NCI-H2107 treated with DMSO at 0.1 percent for 48 hours (cell line): ENCODE measurements around the gene IL31RA.
"Not testable (repeated sequence)": the region's sequence is repeated elsewhere in the genome, so short reads cannot be mapped to it uniquely, and the experiment has no call there.

Experiments used
- DNase-seq: peaks from one replicate; lab custom pipeline; 2025; ENCODE audit not compliant: unreplicated experiment; lab: John Stamatoyannopoulos, UW

The IL31RA gene

DNA sequence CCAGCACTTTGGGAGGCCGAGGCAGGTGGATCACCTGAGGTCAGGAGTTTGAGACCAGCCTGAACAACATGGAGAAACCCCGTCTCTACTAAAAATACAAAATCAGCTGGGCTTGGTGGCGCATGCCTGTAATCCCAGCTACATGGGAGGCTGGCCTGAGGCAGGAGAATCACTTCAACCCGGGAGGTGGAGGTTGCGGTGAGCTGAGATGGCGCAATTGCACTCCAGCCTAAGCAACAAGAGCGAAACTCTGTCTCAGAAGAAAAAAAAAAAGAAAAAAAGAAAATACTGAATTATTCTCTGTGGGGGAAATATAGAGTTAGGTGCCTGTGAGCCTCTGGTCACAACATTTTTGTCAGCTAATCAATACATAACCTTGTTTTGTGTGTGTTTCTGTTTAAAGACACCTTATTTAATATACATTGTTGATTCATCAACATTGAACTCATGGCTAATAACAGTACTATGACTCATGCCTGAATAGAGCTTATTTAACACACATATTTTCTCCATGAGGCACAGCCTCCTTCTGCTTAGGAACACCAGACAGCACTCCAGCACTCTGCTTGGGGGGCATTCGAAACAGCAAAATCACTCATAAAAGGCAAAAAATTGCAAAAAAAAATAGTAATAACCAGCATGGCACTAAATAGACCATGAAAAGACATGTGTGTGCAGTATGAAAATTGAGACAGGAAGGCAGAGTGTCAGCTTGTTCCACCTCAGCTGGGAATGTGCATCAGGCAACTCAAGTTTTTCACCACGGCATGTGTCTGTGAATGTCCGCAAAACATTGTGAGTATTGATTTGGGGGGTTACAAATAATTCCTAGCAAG lies at the start of gene IL31RA:
Gene IL31RA (plus strand): TSS at position 519 of the 836 bp plus-strand sequence. CDS start 214 bp downstream, at position 733.
- no peak for DNase-seq

DNA sequence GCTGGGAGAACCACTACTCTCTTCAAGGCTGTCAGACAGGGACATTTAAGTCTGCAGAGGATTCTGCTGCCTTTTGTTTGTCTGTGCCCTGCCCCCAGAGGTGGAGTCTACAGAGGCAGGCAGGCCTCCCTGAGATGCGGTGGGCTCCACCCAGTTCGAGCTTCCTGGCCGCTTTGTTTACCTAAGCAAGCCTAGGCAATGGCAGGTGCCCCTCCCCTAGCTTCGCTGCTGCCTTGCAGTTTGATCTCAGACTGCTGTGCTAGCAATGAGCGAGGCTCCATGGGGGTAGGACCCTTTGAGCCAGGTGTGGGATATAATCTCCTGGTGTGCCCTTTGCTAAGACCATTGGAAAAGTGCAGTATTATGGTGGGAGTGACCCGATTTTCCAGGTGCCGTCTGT lies 42.3 kb upstream of the IL31RA start:
- DNase-seq: not testable (repeated sequence)

- DNase-seq: not testable (repeated sequence)
Measured at GRCh38 chr5:55815939-55816338, 35.2 kb upstream of the IL31RA start.

DNA sequence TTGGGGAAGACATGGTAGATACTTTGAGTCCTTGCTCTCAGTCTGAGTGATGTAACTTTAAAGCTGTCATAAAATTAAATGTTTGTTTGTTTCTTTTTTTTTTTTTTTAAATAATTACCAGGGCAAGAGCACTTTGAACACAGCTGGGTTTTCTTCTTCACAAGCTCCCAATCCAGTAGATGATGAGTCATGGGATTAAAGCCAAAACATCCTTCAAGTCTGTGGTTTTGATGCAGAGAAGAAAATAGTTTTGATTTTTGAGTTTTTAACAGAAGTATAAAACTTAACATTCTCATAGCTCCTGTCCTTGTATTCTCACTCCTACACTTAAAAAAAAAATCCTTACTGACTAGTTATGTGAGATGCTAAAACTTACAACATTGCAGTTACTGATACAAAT lies 34.8 kb upstream of the IL31RA start:
- no peak for DNase-seq

DNA sequence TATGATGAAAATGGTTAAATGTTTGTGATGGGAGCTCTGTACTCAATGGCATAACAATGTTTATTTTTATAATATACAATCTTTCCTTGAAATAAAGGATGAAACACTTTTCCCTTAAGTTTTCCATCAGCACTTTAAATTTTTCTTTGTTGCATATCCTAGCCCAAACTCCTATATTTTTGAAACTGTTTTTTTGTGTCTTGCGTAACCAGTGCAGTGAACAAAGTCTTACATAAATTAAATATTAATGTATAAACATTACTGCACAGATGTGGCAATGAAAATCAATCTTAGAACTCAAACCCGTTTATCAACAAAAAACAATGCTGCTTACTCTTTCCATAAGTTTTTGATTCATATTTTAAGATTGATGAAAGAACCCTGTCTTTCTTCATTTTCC lies 34.1 kb upstream of the IL31RA start:
- no peak for DNase-seq

- DNase-seq: no peak
Measured at GRCh38 chr5:55820488-55820887, 30.7 kb upstream of the IL31RA start.

- DNase-seq: no peak
Measured at GRCh38 chr5:55821731-55822512, 29.2 kb upstream of the IL31RA start.

DNA sequence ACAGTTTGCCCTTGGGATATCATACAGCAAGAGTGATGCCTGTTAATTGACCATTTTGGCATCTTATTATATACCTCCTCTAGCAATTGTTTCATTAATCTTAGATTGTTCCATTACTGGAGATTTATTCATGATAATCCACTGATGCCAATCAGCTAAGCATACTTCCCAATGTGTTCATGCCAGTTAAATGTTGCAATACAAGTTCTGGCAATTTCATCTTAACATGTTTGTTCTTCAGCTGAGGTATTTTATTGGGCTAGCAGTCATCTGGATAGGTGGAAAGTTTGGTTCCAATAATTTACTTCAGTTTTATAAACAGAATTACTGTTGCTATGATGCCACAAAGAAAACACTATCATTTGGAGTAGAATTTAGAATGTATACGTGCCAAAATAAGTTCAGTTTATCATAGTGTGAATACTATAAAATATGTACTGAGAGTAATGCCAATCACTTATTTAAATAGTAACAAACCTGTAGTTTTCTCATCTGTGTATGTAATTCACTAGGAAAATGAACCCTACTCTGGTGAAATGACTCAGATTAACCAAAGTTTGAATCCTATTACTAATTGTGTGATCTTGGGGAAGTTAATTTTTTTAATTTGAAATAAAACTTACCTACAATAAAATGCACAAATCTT lies 27.9 kb upstream of the IL31RA start:
- DNase-seq: no peak

DNA sequence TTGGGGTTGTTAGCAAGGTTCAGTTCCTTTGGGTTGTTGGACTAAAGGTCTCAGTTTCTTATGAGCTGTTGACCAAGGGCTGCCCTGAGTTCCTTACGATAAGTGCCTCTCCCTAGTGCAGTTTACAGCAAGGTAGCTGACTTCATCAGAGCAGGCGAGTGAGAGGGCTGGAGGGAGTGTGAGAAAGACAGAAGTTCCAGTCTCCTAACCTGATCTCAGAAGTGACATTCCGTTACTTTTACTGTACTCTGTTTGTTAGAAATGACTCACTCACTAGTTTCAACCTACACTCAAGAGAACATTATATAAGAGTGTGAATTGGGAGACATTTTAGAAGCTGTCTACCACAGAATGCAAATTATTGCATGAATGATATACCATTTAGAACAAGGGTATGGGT lies 21.2 kb upstream of the IL31RA start:
- DNase-seq: no peak

DNA sequence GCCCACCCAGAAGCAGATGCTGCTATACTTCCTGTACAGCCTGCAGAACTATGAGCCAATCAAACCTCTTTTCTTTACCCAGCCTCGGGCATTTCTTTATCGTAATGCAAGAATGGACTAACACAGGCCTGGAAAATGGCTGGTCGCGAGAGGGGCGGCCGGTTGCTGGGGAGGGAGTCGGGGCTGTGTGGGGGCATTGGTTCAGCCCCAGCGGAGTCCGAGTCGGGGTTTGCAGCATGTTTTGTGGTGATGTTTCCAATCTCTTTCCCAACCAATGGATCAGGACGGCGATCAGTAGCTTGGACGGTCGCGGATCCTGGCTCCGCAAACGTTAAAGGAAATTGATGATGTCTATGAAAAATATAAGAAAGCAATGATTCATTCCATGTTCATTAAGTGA lies 18.7 kb upstream of the IL31RA start:
- DNase-seq: no peak

DNA sequence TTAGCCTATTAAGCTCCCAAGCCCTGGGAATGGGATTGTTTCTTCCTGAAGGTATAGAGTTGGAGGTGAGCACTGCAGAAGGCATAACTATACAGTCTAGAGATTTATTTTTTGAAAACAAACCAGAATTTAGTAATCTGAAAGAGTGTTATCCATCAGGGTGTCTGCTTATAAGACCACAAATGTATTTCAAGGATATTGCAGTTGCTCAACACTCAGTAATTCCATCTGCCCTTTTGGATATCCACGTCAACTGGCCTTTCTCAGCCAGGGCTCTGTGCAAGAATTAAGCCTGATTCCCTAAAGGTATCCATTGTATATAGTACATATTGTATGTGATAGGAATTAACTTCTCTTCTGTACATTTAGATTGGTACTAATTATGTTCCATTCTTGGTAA lies 15.0 kb upstream of the IL31RA start:
- DNase-seq: no peak

GRCh38 chr5:55841976-55842375 lies 9.2 kb upstream of the IL31RA start:
- no peak for DNase-seq

- no peak for DNase-seq
Measured at GRCh38 chr5:55847837-55848236, 3.3 kb upstream of the IL31RA start.

GRCh38 chr5:55848783-55849182 lies 2.4 kb upstream of the IL31RA start:
- DNase-seq: no peak

DNA sequence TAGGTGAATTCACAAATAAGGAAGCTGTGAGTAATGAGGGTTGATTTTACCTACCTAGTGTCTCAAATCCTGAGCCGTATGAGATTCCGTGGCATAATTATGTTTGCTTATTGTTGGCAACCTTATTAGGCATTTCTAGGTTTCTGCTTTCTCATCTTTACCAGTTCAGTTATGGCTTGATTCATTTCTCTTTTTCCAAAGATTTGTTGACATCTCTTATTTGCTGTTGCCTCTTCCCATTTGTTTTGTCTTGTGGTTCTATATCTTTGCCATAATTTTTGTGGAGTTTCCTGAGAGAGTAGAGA lies 470 bp downstream of the IL31RA start:
- no peak for DNase-seq

GRCh38 chr5:55852503-55852902 lies 1.3 kb downstream of the IL31RA start:
- no peak for DNase-seq

- no peak for DNase-seq
Measured at GRCh38 chr5:55853041-55853670, 2.0 kb downstream of the IL31RA start.

DNA sequence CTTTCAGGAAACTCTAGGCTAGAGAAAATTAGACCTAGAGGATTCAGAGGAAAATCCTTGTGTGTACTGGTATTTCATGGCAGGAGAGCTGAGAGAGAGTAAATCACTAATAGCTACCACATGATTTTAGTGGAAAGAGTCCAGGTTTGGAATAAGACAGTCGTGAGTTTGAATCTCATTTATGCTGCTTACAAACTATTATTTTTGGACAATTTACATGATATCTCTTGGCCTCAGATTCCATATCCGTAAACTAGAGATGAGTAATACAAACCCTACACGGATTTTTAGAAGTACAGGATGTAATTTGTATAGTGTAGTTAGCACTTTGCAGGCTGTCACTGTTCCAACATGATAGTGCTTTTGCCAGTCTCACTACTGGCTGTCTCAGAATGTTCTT lies 2.7 kb downstream of the IL31RA start:
- DNase-seq: no peak

GRCh38 chr5:55855509-55855908 lies 4.4 kb downstream of the IL31RA start:
- no peak for DNase-seq

DNA sequence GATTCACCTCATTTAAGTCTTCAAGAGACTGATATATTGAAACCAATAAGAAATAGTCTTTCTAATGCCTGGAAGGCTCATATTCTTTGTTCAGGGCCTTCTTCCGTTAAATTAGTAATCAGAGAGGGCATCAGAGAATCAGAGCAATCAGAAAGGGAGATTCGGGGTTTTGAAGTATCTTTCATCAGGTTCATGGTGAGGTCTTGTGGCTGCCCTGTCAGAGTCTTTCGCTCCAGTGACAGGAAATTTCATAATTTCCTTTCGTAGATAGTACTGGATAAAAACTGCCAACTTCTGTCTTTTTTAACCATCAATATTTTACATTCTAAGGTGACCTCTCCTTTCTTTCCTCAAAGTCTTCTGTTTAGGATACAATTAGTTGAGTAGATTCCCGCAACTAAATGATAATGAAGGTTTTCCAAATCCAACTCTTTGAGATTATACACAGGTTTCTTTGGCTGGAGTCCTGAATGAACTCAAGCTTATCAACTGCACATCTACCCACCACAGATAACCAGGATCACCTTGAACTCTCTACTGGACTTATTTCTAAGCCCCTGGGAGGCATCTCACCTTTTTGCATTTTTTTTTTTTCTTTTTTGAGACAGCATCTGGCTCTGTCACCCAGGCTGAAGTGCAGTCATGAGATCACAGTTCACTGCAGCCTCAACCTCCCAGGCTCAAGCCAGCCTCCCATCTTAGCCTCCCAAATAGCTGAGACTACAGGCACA lies 5.5 kb downstream of the IL31RA start:
- no peak for DNase-seq

- DNase-seq: no peak
Measured at GRCh38 chr5:55857247-55857640, 6.1 kb downstream of the IL31RA start.
